Psoas muscle (tissue), 8 donors: Measurements from ENCODE around the gene SUSD4. TPM values are rescaled to one million over a fixed set of nuclear protein-coding genes. Genes with fewer than 3 reads are reported as not detected.

Experiments
- ATAC-seq, 4 donors: fragments of 200-7000 bp; cut with Tn5 transposase; one replicate each; pipeline ENCODE4 v1.9.1; 2020; ENCODE audit warnings: moderate library complexity in 3 of 4, mild to moderate bottlenecking in 2 of 4
- DNase-seq, 2 donors: peaks; one replicate each; pipeline ENCODE4 v3.0.0-alpha.2; 2020
- H3K27ac ChIP-seq: fragments of 200-600 bp; one replicate; pipeline ENCODE4 v1.8.0; 2022
- H3K27me3 ChIP-seq, 3 donors: fragments of 200-600 bp in 1 of 3; one replicate each; pipeline versions ENCODE4 v1.6.1 to v1.8.0; 2013 to 2022; ENCODE audit warnings: low read length in 2 of 3, mild to moderate bottlenecking in 2 of 3, moderate library complexity in 1 of 3; ENCODE audit not compliant: insufficient read depth in 3 of 3
- H3K36me3 ChIP-seq, 2 donors: fragments of 200-600 bp in 1 of 2; one replicate each; pipeline versions ENCODE4 v1.6.1 to v1.8.0; 2013 to 2022; ENCODE audit warnings: low read depth in 1 of 2, mild to moderate bottlenecking in 1 of 2, moderate library complexity in 1 of 2; ENCODE audit not compliant: insufficient read depth in 1 of 2
- H3K4me1 ChIP-seq: fragments of 200-600 bp; one replicate; pipeline ENCODE4 v1.8.0; 2022
- H3K4me3 ChIP-seq: fragments of 200-600 bp; one replicate; pipeline ENCODE4 v1.8.0; 2022; ENCODE audit warnings: mild to moderate bottlenecking
- H3K9me3 ChIP-seq: fragments of 200-600 bp; one replicate; pipeline ENCODE4 v1.8.0; 2022
- CTCF ChIP-seq: fragments of 200-600 bp; IDR thresholded peaks from one replicate; pipeline ENCODE4 v1.8.0; 2022; ENCODE audit warnings: antibody characterized with exemption
- WGBS, 3 donors: extraction: QIAGEN DNeasy Blood & Tissue Kit; methylation state at CpG; one replicate each; pipeline versions ENCODE4 v1.1.6 to v1.1.7; 2013; 5-methylcytosine and 5-hydroxymethylcytosine counted together
- intact Hi-C, 2 donors: fragments of 100-400 bp; cut with DNase I; formaldehyde crosslinking; loops; one replicate each; pipeline versions ENCODE4 v1.11.0 to v1.14.2; 2022
- polyA plus RNA-seq, 3 donors: library from polyadenylated mRNA; stranded (reverse); fragments of 200-250 nt; gene quantifications; one replicate each; pipeline ENCODE4 v1.2.3, GENCODE V29; 2013
- total RNA-seq, 4 donors: library from RNA; stranded (reverse); fragmentation: NEBNext Ultra II Directional in 2 of 4; extraction: Animal tissue kit (Norgen Biotek cat#: 25700) in 2 of 4; gene quantifications; one replicate each; pipeline versions ENCODE4 v1.2.1 to v1.2.4, GENCODE V29; 2021 to 2023
- donor health status: healthy with polysubstance abuse.
- donor health status: DM: no; HTN: no; CAD: no; lungs with moderate emphysema.
- donor health status: Bipolar disorder and iron deficiency.
- donor health status: healthy.
- donor health status: DM: yes; HTN: yes; CAD: no.
- donor health status: DM: no; HTN: no; CAD: no.
- donor health status: DM: no; HTN: no; CAD: no.
- donor health status: DM: yes; HTN: yes; CAD: no.

The SUSD4 gene
- total and polyA plus RNA-seq, 7 donors, result 0.08 to 3.9 (median 0.21) TPM

- Histone ChIP-seq H3K27me3 (no peaks in the 10 kb centered on the region), H3K27ac (no peak overlapping the region), H3K9me3 (no peaks in the 10 kb centered on the region), H3K36me3 (no peaks in the 10 kb centered on the region), H3K4me1 (no peaks in the 10 kb centered on the region), H3K4me3 (no peak overlapping the region)
- WGBS, 3 donors, result 89 to 96% (median 92%) methylated on average over 6 of the region's 6 CpGs
- ATAC-seq, result no peak
- intact Hi-C loops, result no loop called here
- TF ChIP-seq CTCF, result no peak
- DNase-seq, result no peak
Observed at GRCh38 chr1:223203694-223204093, 160.3 kb downstream of the SUSD4 start.

GRCh38 chr1:223203034-223203408, 161.0 kb downstream of the SUSD4 start:
- Histone ChIP-seq H3K4me3 (no peak overlapping the region), H3K9me3 (no peaks in the 10 kb centered on the region), H3K4me1 (no peaks in the 10 kb centered on the region), H3K36me3 (no peaks in the 10 kb centered on the region), H3K27ac (no peak overlapping the region), H3K27me3 (no peaks in the 10 kb centered on the region)
- no peak for TF ChIP-seq CTCF
- WGBS, 3 donors, result 83 to 87% (median 85%) methylated on average over 9 of the region's 9 CpGs
- ATAC-seq (no peak), DNase-seq (no peak)
- intact Hi-C loops, result no loop called here

GRCh38 chr1:223202376-223203033, 161.5 kb downstream of the SUSD4 start:
- Histone ChIP-seq H3K4me3 (no peak overlapping the region), H3K27me3 (no peaks in the 10 kb centered on the region), H3K36me3 (no peaks in the 10 kb centered on the region), H3K4me1 (no peaks in the 10 kb centered on the region), H3K27ac (no peak overlapping the region), H3K9me3 (no peaks in the 10 kb centered on the region)
- DNase-seq (no peak), ATAC-seq (no peak)
- intact Hi-C loops, result no loop called here
- no peak for TF ChIP-seq CTCF
- WGBS, 3 donors, result 80 to 85% (median 83%) methylated on average over 13 of the region's 13 CpGs

GRCh38 chr1:223201967-223202366, 162.0 kb downstream of the SUSD4 start:
- DNase-seq, result no peak
- H3K27me3 ChIP-seq, result no peaks in the 10 kb centered on the region
- no peaks in the 10 kb centered on the region for H3K36me3 ChIP-seq
- 69 to 73% (median 69%) methylated on average over 2 of the region's 2 CpGs for WGBS, 3 donors
- no peak for ATAC-seq
- H3K27ac ChIP-seq, result no peak overlapping the region
- H3K4me1 ChIP-seq, result no peaks in the 10 kb centered on the region
- intact Hi-C loops, result no loop called here
- no peaks in the 10 kb centered on the region for H3K9me3 ChIP-seq
- no peak for TF ChIP-seq CTCF
- H3K4me3 ChIP-seq, result no peak overlapping the region

- Histone ChIP-seq H3K4me1 (no peaks in the 10 kb centered on the region), H3K36me3 (no peaks in the 10 kb centered on the region), H3K27ac (no peak overlapping the region), H3K4me3 (no peak overlapping the region), H3K27me3 (no peaks in the 10 kb centered on the region), H3K9me3 (no peaks in the 10 kb centered on the region)
- no peak for ATAC-seq
- no peak for DNase-seq
- intact Hi-C loops, result no loop called here
- 91 to 93% (median 93%) methylated on average over 6 of the region's 6 CpGs for WGBS, 3 donors
- TF ChIP-seq CTCF, result no peak
Observed at GRCh38 chr1:223200903-223201302, 163.1 kb downstream of the SUSD4 start.
